BE2C (cell line): ENCODE measurements around the gene THSD4.

Experiments
- DNase-seq: peaks from one replicate; pipeline ENCODE4 v3.0.0-alpha.2; 2020
- H3K27me3 ChIP-seq: fragments of 250-450 bp; sonication (Bioruptor Pico); 2 replicates; pipeline ENCODE4 v1.5.1; 2020; ENCODE audit warnings: mild to moderate bottlenecking
- H3K36me3 ChIP-seq: fragments of 250-450 bp; sonication (Bioruptor Pico); 2 replicates; pipeline ENCODE4 v1.5.1; 2020; ENCODE audit warnings: mild to moderate bottlenecking
- H3K4me1 ChIP-seq: fragments of 250-450 bp; sonication (Bioruptor Pico); 2 replicates; pipeline ENCODE4 v1.5.1; 2020
- H3K4me3 ChIP-seq: 2 replicates; pipeline ENCODE4 v1.5.1; 2011; ENCODE audit warnings: low read depth, low read length
- H3K9me3 ChIP-seq: fragments of 250-450 bp; sonication (Bioruptor Pico); 2 replicates; pipeline ENCODE4 v1.5.1; 2020
- TF ChIP-seq, protein P1 (sequence below): IDR thresholded peaks from 2 replicates; pipeline ENCODE4 v1.5.1; 2012; ENCODE audit warnings: mild to moderate bottlenecking, low read depth, low read length

THSD4 gene

DNA sequence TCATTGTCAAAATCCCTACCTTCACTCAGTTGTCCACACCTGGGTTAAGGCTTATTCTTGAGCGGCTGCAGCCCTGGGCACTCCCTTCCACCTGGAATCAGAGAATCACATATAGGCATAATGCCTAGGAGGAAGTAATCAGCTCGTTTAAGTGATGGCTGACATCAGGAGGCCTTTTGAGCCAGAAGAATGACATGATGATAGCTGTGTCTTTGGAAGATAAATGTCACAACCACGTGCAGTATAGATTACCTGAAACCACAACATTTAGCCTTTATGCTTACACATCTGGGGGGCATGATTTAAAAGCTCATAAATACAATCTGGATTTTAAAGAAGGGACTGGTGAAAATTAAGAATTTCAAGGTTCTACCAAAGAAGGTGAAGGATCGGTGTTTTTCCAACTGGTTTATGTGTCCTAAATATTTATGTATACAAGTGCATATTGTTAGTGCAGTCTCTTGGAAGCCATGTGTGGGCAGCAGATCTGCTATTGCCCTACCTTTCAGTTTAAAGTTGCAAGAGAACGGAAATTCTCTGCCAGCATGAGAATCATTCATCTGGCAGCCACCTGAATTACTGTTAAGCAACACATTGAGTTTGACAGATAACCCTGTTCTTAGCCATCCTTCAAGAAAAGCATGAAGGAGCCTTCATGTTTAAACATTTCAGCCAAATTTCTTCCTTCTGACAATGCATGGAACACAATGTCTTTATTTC lies 531.7 kb downstream of the THSD4 start:
- Histone ChIP-seq H3K27me3 (no peaks in the 10 kb centered on the region), H3K4me3 (no peak overlapping the region), H3K4me1 (no peaks in the 10 kb centered on the region), H3K36me3 (no peaks in the 10 kb centered on the region), H3K9me3 (no peaks in the 10 kb centered on the region)
- TF ChIP-seq, protein P1, sequence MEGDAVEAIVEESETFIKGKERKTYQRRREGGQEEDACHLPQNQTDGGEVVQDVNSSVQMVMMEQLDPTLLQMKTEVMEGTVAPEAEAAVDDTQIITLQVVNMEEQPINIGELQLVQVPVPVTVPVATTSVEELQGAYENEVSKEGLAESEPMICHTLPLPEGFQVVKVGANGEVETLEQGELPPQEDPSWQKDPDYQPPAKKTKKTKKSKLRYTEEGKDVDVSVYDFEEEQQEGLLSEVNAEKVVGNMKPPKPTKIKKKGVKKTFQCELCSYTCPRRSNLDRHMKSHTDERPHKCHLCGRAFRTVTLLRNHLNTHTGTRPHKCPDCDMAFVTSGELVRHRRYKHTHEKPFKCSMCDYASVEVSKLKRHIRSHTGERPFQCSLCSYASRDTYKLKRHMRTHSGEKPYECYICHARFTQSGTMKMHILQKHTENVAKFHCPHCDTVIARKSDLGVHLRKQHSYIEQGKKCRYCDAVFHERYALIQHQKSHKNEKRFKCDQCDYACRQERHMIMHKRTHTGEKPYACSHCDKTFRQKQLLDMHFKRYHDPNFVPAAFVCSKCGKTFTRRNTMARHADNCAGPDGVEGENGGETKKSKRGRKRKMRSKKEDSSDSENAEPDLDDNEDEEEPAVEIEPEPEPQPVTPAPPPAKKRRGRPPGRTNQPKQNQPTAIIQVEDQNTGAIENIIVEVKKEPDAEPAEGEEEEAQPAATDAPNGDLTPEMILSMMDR, result no peak
- no peak for DNase-seq

DNA sequence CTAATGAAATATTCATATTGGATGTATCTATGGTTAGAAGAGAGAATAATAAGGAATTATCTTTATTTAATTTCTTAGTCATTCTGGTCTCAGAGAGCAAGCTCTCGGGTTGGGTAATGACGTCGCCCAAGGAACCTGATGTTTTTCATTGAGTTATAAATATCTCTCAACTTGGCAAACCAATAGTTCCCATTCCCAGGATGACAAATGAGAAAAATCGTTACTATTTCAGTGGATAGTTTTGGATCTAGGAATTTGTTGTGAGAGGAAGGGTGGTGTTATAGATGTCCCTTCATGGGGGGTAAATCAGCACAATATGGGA lies 532.2 kb downstream of the THSD4 start:
- TF ChIP-seq, protein P1, result no peak
- Histone ChIP-seq H3K4me3 (no peak overlapping the region), H3K36me3 (no peaks in the 10 kb centered on the region), H3K4me1 (no peaks in the 10 kb centered on the region), H3K9me3 (no peaks in the 10 kb centered on the region), H3K27me3 (no peaks in the 10 kb centered on the region)
- DNase-seq, result no peak

GRCh38 chr15:71648095-71648494 lies 532.8 kb downstream of the THSD4 start:
- DNase-seq, result no peak
- no peaks in the 10 kb centered on the region for H3K36me3 ChIP-seq
- TF ChIP-seq, protein P1, result no peak
- no peaks in the 10 kb centered on the region for H3K4me1 ChIP-seq
- H3K9me3 ChIP-seq, result no peaks in the 10 kb centered on the region
- H3K4me3 ChIP-seq, result no peak overlapping the region
- H3K27me3 ChIP-seq, result no peaks in the 10 kb centered on the region

DNA sequence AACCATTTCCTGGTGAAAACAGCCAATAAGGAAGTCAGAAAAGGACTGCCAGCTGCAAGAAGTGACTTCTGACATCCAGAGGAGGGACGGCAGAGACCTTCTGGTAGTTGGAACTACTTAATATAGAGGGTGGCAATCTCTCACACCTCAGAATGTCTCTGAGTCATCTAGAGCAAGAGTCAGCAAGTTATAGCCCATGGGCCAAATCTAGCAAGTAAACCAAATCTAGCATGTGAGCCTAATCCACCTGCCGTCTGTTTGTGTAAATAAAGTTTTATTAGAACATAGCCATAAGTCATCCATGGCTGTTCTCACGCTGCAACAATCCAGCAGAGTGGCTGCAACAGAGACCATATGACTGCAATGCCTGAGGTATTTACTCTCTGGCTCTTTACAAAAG lies 534.6 kb downstream of the THSD4 start:
- no peak for DNase-seq
- Histone ChIP-seq H3K4me3 (no peak overlapping the region), H3K9me3 (no peaks in the 10 kb centered on the region), H3K4me1 (no peaks in the 10 kb centered on the region; the same call in 1 of the 2 replicates), H3K36me3 (no peaks in the 10 kb centered on the region), H3K27me3 (no peaks in the 10 kb centered on the region)
- TF ChIP-seq, protein P1, result no peak

- Histone ChIP-seq H3K4me3 (no peak overlapping the region), H3K27me3 (no peaks in the 10 kb centered on the region), H3K4me1 (no peaks in the 10 kb centered on the region; the same call in 1 of the 2 replicates), H3K36me3 (no peaks in the 10 kb centered on the region), H3K9me3 (no peaks in the 10 kb centered on the region)
- no peak for DNase-seq
- TF ChIP-seq, protein P1, result 0 out of 2 replicates have a peak, but pooled peaks have one; percentile 6
These were observed 535.3 kb downstream of the THSD4 start for GRCh38 chr15:71650603-71651002.

DNA sequence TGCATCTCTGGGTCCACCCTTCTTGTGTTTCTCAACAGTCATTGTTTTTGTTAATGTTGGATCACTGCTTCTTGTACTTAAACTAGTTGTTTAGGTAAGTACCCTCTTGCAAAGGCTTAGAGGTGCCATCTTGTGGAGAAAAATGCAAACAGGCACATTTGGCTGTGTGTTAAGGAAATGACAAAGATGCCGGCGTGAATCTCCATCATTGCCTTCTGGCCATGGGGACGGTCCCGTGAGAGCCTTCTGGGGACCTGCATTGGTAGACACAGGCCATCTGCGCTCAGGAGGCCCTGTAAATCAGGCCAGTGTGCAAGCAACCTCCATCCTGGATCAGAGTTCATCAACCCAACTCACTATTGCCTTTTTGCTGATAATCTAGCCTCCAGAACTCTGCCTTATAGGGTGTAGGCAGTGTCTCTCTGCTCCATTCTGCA lies 536.5 kb downstream of the THSD4 start:
- H3K27me3 ChIP-seq, result no peaks in the 10 kb centered on the region
- no peaks in the 10 kb centered on the region for H3K9me3 ChIP-seq
- TF ChIP-seq, protein P1, result peak; percentile 69
- peak; percentile 36 for DNase-seq
- H3K4me3 ChIP-seq, result no peak overlapping the region
- no peaks in the 10 kb centered on the region for H3K36me3 ChIP-seq
- no peaks in the 10 kb centered on the region; the same call in 1 of the 2 replicates for H3K4me1 ChIP-seq
